WTC11 (cell line): Measurements from ENCODE around the gene SLC15A4. TPM values are rescaled to one million over a fixed set of nuclear protein-coding genes. Genes with fewer than 3 reads are reported as not detected.

ENCODE experiments used
- ATAC-seq: fragments of 200-7000 bp; cut with Tn5 transposase; 2 replicates; pipeline ENCODE4 v1.10.0; 2021; ENCODE audit warnings: mild to moderate bottlenecking, moderate library complexity
- CTCF ChIA-PET: fragments of 300-600 bp; sonication (Branson Sonifier 250); formaldehyde crosslinking; loops from one replicate; lab custom pipeline; 2021; ENCODE audit warnings: antibody characterized with exemption; lab: Charles Lee
- POLR2A ChIA-PET: fragments of 350-600 bp; sonication (Branson Sonifier 250); formaldehyde crosslinking; loops from one replicate; lab custom pipeline; 2021; ENCODE audit warnings: antibody characterized with exemption; lab: Charles Lee
- DNase-seq: peaks from one replicate; pipeline ENCODE4 v3.0.0; 2021; ENCODE audit warnings: low spot score
- H3K27ac Mint-ChIP-seq: 2 replicates; pipeline ENCODE4 v1.8.0; 2021; ENCODE audit warnings: mixed read lengths
- H3K27me3 Mint-ChIP-seq: 2 replicates; pipeline ENCODE4 v1.8.0; 2021; ENCODE audit warnings: low read depth, mild to moderate bottlenecking, moderate library complexity, mixed read lengths
- H3K36me3 Mint-ChIP-seq: 2 replicates; pipeline ENCODE4 v1.8.0; 2021; ENCODE audit warnings: mixed read lengths
- H3K4me1 Mint-ChIP-seq: 2 replicates; pipeline ENCODE4 v1.8.0; 2022; ENCODE audit warnings: mixed read lengths
- H3K4me3 Mint-ChIP-seq: 2 replicates; pipeline ENCODE4 v1.8.0; 2021; ENCODE audit warnings: mild to moderate bottlenecking, moderate library complexity, mixed read lengths
- H3K9me3 Mint-ChIP-seq: 2 replicates; pipeline ENCODE4 v1.8.0; 2021; ENCODE audit warnings: mixed read lengths
- ATF1 ChIP-seq: sonication (generic); formaldehyde crosslinking; IDR thresholded peaks from 2 replicates; pipeline ENCODE4 v1.8.1; 2023; ENCODE audit warnings: mild to moderate bottlenecking, moderate library complexity, missing genetic modification reagents
- ATF6 ChIP-seq: sonication (generic); formaldehyde crosslinking; IDR thresholded peaks from 2 replicates; pipeline ENCODE4 v1.8.1; 2023; ENCODE audit warnings: mild to moderate bottlenecking, missing genetic modification reagents
- CBFB ChIP-seq: sonication (generic); formaldehyde crosslinking; IDR thresholded peaks from 2 replicates; pipeline ENCODE4 v1.8.1; 2022; ENCODE audit warnings: mild to moderate bottlenecking, low read depth, missing genetic modification reagents
- CDX4 ChIP-seq: fragments of 250-450 bp; sonication (Bioruptor Pico); IDR thresholded peaks from 2 replicates; pipeline ENCODE4 v1.9.0; 2021; ENCODE audit warnings: moderate library complexity, mild to moderate bottlenecking, inconsistent platforms, borderline replicate concordance
- E2F5 ChIP-seq: sonication (generic); formaldehyde crosslinking; IDR thresholded peaks from 2 replicates; pipeline ENCODE4 v1.8.1; 2022; ENCODE audit warnings: mild to moderate bottlenecking, moderate library complexity, missing genetic modification reagents
- ETV6 ChIP-seq: sonication (generic); formaldehyde crosslinking; IDR thresholded peaks from 2 replicates; pipeline ENCODE4 v1.8.1; 2022; ENCODE audit warnings: mild to moderate bottlenecking, missing genetic modification reagents
- FOXJ3 ChIP-seq: sonication (generic); formaldehyde crosslinking; IDR thresholded peaks from 2 replicates; pipeline ENCODE4 v1.9.0; 2021; ENCODE audit warnings: missing genetic modification reagents, mild to moderate bottlenecking, borderline replicate concordance
- FOXK1 ChIP-seq: sonication (generic); formaldehyde crosslinking; IDR thresholded peaks from 2 replicates; pipeline ENCODE4 v1.8.0; 2022; ENCODE audit warnings: mild to moderate bottlenecking, moderate library complexity, missing genetic modification reagents
- FOXP1 ChIP-seq: sonication (generic); formaldehyde crosslinking; IDR thresholded peaks from 2 replicates; pipeline ENCODE4 v1.8.0; 2022; ENCODE audit warnings: missing genetic modification reagents, mild to moderate bottlenecking, moderate library complexity, borderline replicate concordance
- GTF2I ChIP-seq: fragments of 250-450 bp; sonication (Bioruptor Pico); conservative IDR thresholded peaks from 2 replicates; pipeline ENCODE4 v1.4.0; 2021; ENCODE audit warnings: mild to moderate bottlenecking
- HMGXB4 ChIP-seq: sonication (generic); formaldehyde crosslinking; IDR thresholded peaks from 2 replicates; pipeline ENCODE4 v1.8.1; 2023; ENCODE audit warnings: mild to moderate bottlenecking, moderate library complexity, missing genetic modification reagents
- IRF2 ChIP-seq: sonication (generic); formaldehyde crosslinking; IDR thresholded peaks from 2 replicates; pipeline ENCODE4 v1.8.0; 2022; ENCODE audit warnings: low read depth, missing genetic modification reagents, borderline replicate concordance
- JAZF1 ChIP-seq: fragments of 250-450 bp; sonication (Bioruptor Pico); IDR thresholded peaks from 2 replicates; pipeline ENCODE4 v1.9.0; 2021; ENCODE audit warnings: moderate library complexity, mild to moderate bottlenecking, inconsistent platforms
- MXD4 ChIP-seq: fragments of 250-450 bp; sonication (Bioruptor Pico); IDR thresholded peaks from 2 replicates; pipeline ENCODE4 v1.8.0; 2021; ENCODE audit warnings: mild to moderate bottlenecking, moderate library complexity, borderline replicate concordance
- NFE2L1 ChIP-seq: sonication (generic); formaldehyde crosslinking; IDR thresholded peaks from 2 replicates; pipeline ENCODE4 v1.8.1; 2023; ENCODE audit warnings: missing genetic modification reagents
- NR3C1 ChIP-seq: sonication (generic); formaldehyde crosslinking; conservative IDR thresholded peaks from 2 replicates; pipeline ENCODE4 v1.8.1; 2023; ENCODE audit warnings: low read depth, mild to moderate bottlenecking, missing genetic modification reagents
- PREB ChIP-seq: sonication (generic); formaldehyde crosslinking; IDR thresholded peaks from 2 replicates; pipeline ENCODE4 v1.8.1; 2022; ENCODE audit warnings: mild to moderate bottlenecking, missing genetic modification reagents, moderate library complexity, borderline replicate concordance
- SOX15 ChIP-seq: fragments of 250-450 bp; sonication (Bioruptor Pico); IDR thresholded peaks from 2 replicates; pipeline ENCODE4 v1.9.0; 2021; ENCODE audit warnings: mild to moderate bottlenecking
- TCF7 ChIP-seq: sonication (generic); formaldehyde crosslinking; IDR thresholded peaks from 2 replicates; pipeline ENCODE4 v1.8.0; 2022; ENCODE audit warnings: mild to moderate bottlenecking, low read depth, missing genetic modification reagents, moderate library complexity
- ZNF138 ChIP-seq: sonication (generic); formaldehyde crosslinking; conservative IDR thresholded peaks from 2 replicates; pipeline ENCODE4 v1.8.1; 2022; ENCODE audit warnings: mild to moderate bottlenecking, moderate library complexity, missing genetic modification reagents
- ZNF263 ChIP-seq: sonication (generic); formaldehyde crosslinking; IDR thresholded peaks from 2 replicates; pipeline ENCODE4 v1.8.1; 2022; ENCODE audit warnings: low read depth, mild to moderate bottlenecking, moderate library complexity, missing genetic modification reagents
- ZNF317 ChIP-seq: sonication (generic); formaldehyde crosslinking; IDR thresholded peaks from 2 replicates; pipeline ENCODE4 v1.8.1; 2023; ENCODE audit warnings: low read depth, mild to moderate bottlenecking, moderate library complexity, missing genetic modification reagents, borderline replicate concordance
- total RNA-seq: library from RNA; stranded (reverse); gene quantifications from 3 replicates; pipeline ENCODE4 v1.2.3, GENCODE V29; 2021

SLC15A4 gene
- total RNA-seq, 1 experiment from 2014 or later: 6.4 TPM

- Mint-ChIP-seq H3K27ac (no peak overlapping the region), H3K4me1 (no peaks in the 10 kb centered on the region), H3K27me3 (no peaks in the 10 kb centered on the region; the same call in 1 of the 2 replicates), H3K36me3 (peaks cover 73% of the 10 kb centered on the region), H3K9me3 (peaks cover 55% of the 10 kb centered on the region), H3K4me3 (no peak overlapping the region)
- TF ChIP-seq FOXJ3: no peak
- no peak for TF ChIP-seq CBFB (CRISPR knock-in tag)
- TF ChIP-seq ZNF263 (CRISPR knock-in tag): no peak
- no peak for TF ChIP-seq GTF2I (CRISPR knock-in tag)
- TF ChIP-seq MXD4: no peak
- TF ChIP-seq TCF7 (CRISPR knock-in tag): no peak
- ChIA-PET POLR2A (no interaction called here), CTCF (no interaction called here)
- DNase-seq (no peak), ATAC-seq (no peak)
Observed at GRCh38 chr12:128803788-128804187, 20.0 kb downstream of the SLC15A4 start.

GRCh38 chr12:128802756-128803155 lies 21.0 kb downstream of the SLC15A4 start:
- no peak overlapping the region for H3K4me3 Mint-ChIP-seq
- ATAC-seq: no peak
- peaks cover 54% of the 10 kb centered on the region for H3K9me3 Mint-ChIP-seq
- H3K27me3 Mint-ChIP-seq: peaks cover 2% of the 10 kb centered on the region; the same call in 1 of the 2 replicates
- no peak for TF ChIP-seq IRF2 (CRISPR knock-in tag)
- no peak for TF ChIP-seq FOXP1
- TF ChIP-seq ATF6 (CRISPR knock-in tag): no peak
- no peak for TF ChIP-seq CBFB (CRISPR knock-in tag)
- TF ChIP-seq NR3C1 (CRISPR knock-in tag): no peak
- no peak for TF ChIP-seq ZNF317 (CRISPR knock-in tag)
- no peak for TF ChIP-seq ETV6 (CRISPR knock-in tag)
- no peak for TF ChIP-seq FOXK1
- TF ChIP-seq, all 79 proteins: peak for 0
- CTCF ChIA-PET: no interaction called here
- Mint-ChIP-seq H3K4me1 (peaks cover 2% of the 10 kb centered on the region; the same call in 1 of the 2 replicates), H3K27ac (no peak overlapping the region), H3K36me3 (peaks cover 74% of the 10 kb centered on the region)
- no peak for DNase-seq
- POLR2A ChIA-PET: no interaction called here

- peaks cover 54% of the 10 kb centered on the region for H3K9me3 Mint-ChIP-seq
- no peak for ATAC-seq
- peaks cover 75% of the 10 kb centered on the region for H3K36me3 Mint-ChIP-seq
- H3K27me3 Mint-ChIP-seq: peaks cover 3% of the 10 kb centered on the region; the same call in 1 of the 2 replicates
- H3K27ac Mint-ChIP-seq: no peak overlapping the region
- POLR2A ChIA-PET: no interaction called here
- no peak overlapping the region for H3K4me3 Mint-ChIP-seq
- CTCF ChIA-PET: no interaction called here
- DNase-seq: no peak
- H3K4me1 Mint-ChIP-seq: peaks cover 3% of the 10 kb centered on the region; the same call in 1 of the 2 replicates
- TF ChIP-seq CDX4 (CRISPR knock-in tag): no peak
- TF ChIP-seq SOX15 (CRISPR knock-in tag): no peak
- TF ChIP-seq CBFB (CRISPR knock-in tag): no peak
- no peak for TF ChIP-seq PREB (CRISPR knock-in tag)
- no peak for TF ChIP-seq NFE2L1 (CRISPR knock-in tag)
- no peak for TF ChIP-seq E2F5
- TF ChIP-seq ATF1 (CRISPR knock-in tag): no peak
- TF ChIP-seq HMGXB4: no peak
- TF ChIP-seq ZNF138: no peak
- no peak for TF ChIP-seq JAZF1 (CRISPR knock-in tag)
- TF ChIP-seq FOXP1: no peak
Observed at GRCh38 chr12:128801879-128802391, 21.8 kb downstream of the SLC15A4 start.
